ENCODE data around the gene MAFF.

MAFF gene

GRCh38 chr22:38235240-38235850, 33.6 kb downstream of the MAFF start:
- Mint-ChIP-seq H3K9me3 (ENCODE audit: low read depth) (no peaks in the 10 kb centered on the region), H3K4me3 (no peak overlapping the region), H3K27me3 (no peaks in the 10 kb centered on the region), H3K4me1 (ENCODE audit: low read depth) (no peaks in the 10 kb centered on the region), H3K27ac (no peak overlapping the region), H3K36me3 (peaks cover 2% of the 10 kb centered on the region)

- H3K4me1 Mint-ChIP-seq (ENCODE audit: low read depth) = no peaks in the 10 kb centered on the region
- peaks cover 4% of the 10 kb centered on the region for H3K36me3 Mint-ChIP-seq
- H3K9me3 Mint-ChIP-seq (ENCODE audit: low read depth) = no peaks in the 10 kb centered on the region
- H3K27me3 Mint-ChIP-seq = no peaks in the 10 kb centered on the region
- H3K4me3 Mint-ChIP-seq = no peak overlapping the region
- H3K27ac Mint-ChIP-seq = no peak overlapping the region
These were observed 35.0 kb downstream of the MAFF start for GRCh38 chr22:38236786-38237185.

GRCh38 chr22:38238519-38239071, 36.8 kb downstream of the MAFF start:
- no peak overlapping the region for H3K27ac Mint-ChIP-seq
- no peaks in the 10 kb centered on the region for H3K9me3 Mint-ChIP-seq (ENCODE audit: low read depth)
- H3K27me3 Mint-ChIP-seq = no peaks in the 10 kb centered on the region
- peaks cover 4% of the 10 kb centered on the region for H3K36me3 Mint-ChIP-seq
- H3K4me1 Mint-ChIP-seq (ENCODE audit: low read depth) = no peaks in the 10 kb centered on the region
- no peak overlapping the region for H3K4me3 Mint-ChIP-seq

- H3K27me3 Mint-ChIP-seq = no peaks in the 10 kb centered on the region
- no peaks in the 10 kb centered on the region for H3K9me3 Mint-ChIP-seq (ENCODE audit: low read depth)
- H3K27ac Mint-ChIP-seq = no peak overlapping the region
- peaks cover 4% of the 10 kb centered on the region for H3K36me3 Mint-ChIP-seq
- H3K4me3 Mint-ChIP-seq = no peak overlapping the region
- no peaks in the 10 kb centered on the region for H3K4me1 Mint-ChIP-seq (ENCODE audit: low read depth)
These were observed 37.4 kb downstream of the MAFF start for GRCh38 chr22:38239101-38239761.

GRCh38 chr22:38240734-38241252, 39.0 kb downstream of the MAFF start:
- H3K36me3 Mint-ChIP-seq = peaks cover 4% of the 10 kb centered on the region
- H3K27me3 Mint-ChIP-seq = no peaks in the 10 kb centered on the region
- no peaks in the 10 kb centered on the region for H3K9me3 Mint-ChIP-seq (ENCODE audit: low read depth)
- no peak overlapping the region for H3K4me3 Mint-ChIP-seq
- no peak overlapping the region for H3K27ac Mint-ChIP-seq
- no peaks in the 10 kb centered on the region for H3K4me1 Mint-ChIP-seq (ENCODE audit: low read depth)

- Mint-ChIP-seq H3K4me3 (no peak overlapping the region), H3K36me3 (peaks cover 8% of the 10 kb centered on the region), H3K27me3 (no peaks in the 10 kb centered on the region), H3K27ac (no peak overlapping the region), H3K9me3 (ENCODE audit: low read depth) (no peaks in the 10 kb centered on the region), H3K4me1 (ENCODE audit: low read depth) (no peaks in the 10 kb centered on the region)
These were observed 41.4 kb downstream of the MAFF start for GRCh38 chr22:38243007-38243765.

GRCh38 chr22:38244106-38244505, 42.3 kb downstream of the MAFF start:
- no peaks in the 10 kb centered on the region for H3K27me3 Mint-ChIP-seq
- no peak overlapping the region for H3K27ac Mint-ChIP-seq
- no peaks in the 10 kb centered on the region for H3K9me3 Mint-ChIP-seq (ENCODE audit: low read depth)
- H3K4me3 Mint-ChIP-seq = no peak overlapping the region
- no peaks in the 10 kb centered on the region for H3K4me1 Mint-ChIP-seq (ENCODE audit: low read depth)
- peaks cover 9% of the 10 kb centered on the region for H3K36me3 Mint-ChIP-seq

- H3K4me3 Mint-ChIP-seq = no peak overlapping the region
- no peak overlapping the region for H3K27ac Mint-ChIP-seq
- no peaks in the 10 kb centered on the region for H3K9me3 Mint-ChIP-seq (ENCODE audit: low read depth)
- H3K27me3 Mint-ChIP-seq = no peaks in the 10 kb centered on the region
- H3K36me3 Mint-ChIP-seq = peaks cover 8% of the 10 kb centered on the region
- no peaks in the 10 kb centered on the region for H3K4me1 Mint-ChIP-seq (ENCODE audit: low read depth)
These were observed 44.4 kb downstream of the MAFF start for GRCh38 chr22:38246046-38246658.

- Mint-ChIP-seq H3K4me3 (no peak overlapping the region), H3K9me3 (ENCODE audit: low read depth) (no peaks in the 10 kb centered on the region), H3K36me3 (peaks cover 8% of the 10 kb centered on the region), H3K27ac (no peak overlapping the region), H3K4me1 (ENCODE audit: low read depth) (no peaks in the 10 kb centered on the region), H3K27me3 (no peaks in the 10 kb centered on the region)
These were observed 44.9 kb downstream of the MAFF start for GRCh38 chr22:38246692-38247091.

- Mint-ChIP-seq H3K27me3 (no peaks in the 10 kb centered on the region), H3K9me3 (ENCODE audit: low read depth) (no peaks in the 10 kb centered on the region), H3K36me3 (peaks cover 8% of the 10 kb centered on the region), H3K27ac (no peak overlapping the region), H3K4me3 (no peak overlapping the region), H3K4me1 (ENCODE audit: low read depth) (no peaks in the 10 kb centered on the region)
These were observed 45.9 kb downstream of the MAFF start for GRCh38 chr22:38247713-38248112.

- H3K27ac Mint-ChIP-seq = no peak overlapping the region
- no peaks in the 10 kb centered on the region for H3K27me3 Mint-ChIP-seq
- H3K9me3 Mint-ChIP-seq (ENCODE audit: low read depth) = no peaks in the 10 kb centered on the region
- no peak overlapping the region for H3K4me3 Mint-ChIP-seq
- H3K4me1 Mint-ChIP-seq (ENCODE audit: low read depth) = no peaks in the 10 kb centered on the region
- H3K36me3 Mint-ChIP-seq = peaks cover 8% of the 10 kb centered on the region
These were observed 46.5 kb downstream of the MAFF start for GRCh38 chr22:38248280-38248679.

GRCh38 chr22:38249301-38249700, 47.5 kb downstream of the MAFF start:
- Mint-ChIP-seq H3K4me3 (no peak overlapping the region), H3K4me1 (ENCODE audit: low read depth) (no peaks in the 10 kb centered on the region)

GRCh38 chr22:38249803-38250642, 48.2 kb downstream of the MAFF start:
- Mint-ChIP-seq H3K4me1 (ENCODE audit: low read depth) (no peaks in the 10 kb centered on the region), H3K9me3 (ENCODE audit: low read depth) (no peaks in the 10 kb centered on the region), H3K27ac (no peak overlapping the region), H3K27me3 (no peaks in the 10 kb centered on the region), H3K36me3 (peaks cover 8% of the 10 kb centered on the region), H3K4me3 (no peak overlapping the region)

More at GRCh38 chr22:38249301-38249700, 47.5 kb downstream of the MAFF start:
- H3K36me3 Mint-ChIP-seq = peaks cover 8% of the 10 kb centered on the region
- no peaks in the 10 kb centered on the region for H3K9me3 Mint-ChIP-seq (ENCODE audit: low read depth)
- H3K27me3 Mint-ChIP-seq = no peaks in the 10 kb centered on the region
- no peak overlapping the region for H3K27ac Mint-ChIP-seq
